GM23248 (cell line): ENCODE results near the gene AJAP1.

Experiments
- EZH2 ChIP-seq: fragments of 200-600 bp; sonication (generic); IDR thresholded peaks from 2 replicates; pipeline ENCODE4 v1.6.1; 2018; ENCODE audit warnings: antibody characterized with exemption, mild to moderate bottlenecking; ENCODE audit not compliant: insufficient read depth, poor library complexity, severe bottlenecking
- EZH2phosphoT487 ChIP-seq: fragments of 200-600 bp; sonication (generic); IDR thresholded peaks from 2 replicates; pipeline ENCODE4 v1.6.1; 2018; ENCODE audit warnings: antibody characterized with exemption, moderate library complexity, mild to moderate bottlenecking, low read depth; ENCODE audit not compliant: insufficient read depth

GRCh38 chr1:4627353-4627752 is 27.1 kb upstream of the AJAP1 start:
- TF ChIP-seq EZH2 (no peak), EZH2phosphoT487 (no peak)
